Fibroblast of lung (primary cell): ENCODE measurements around the gene TUG1. TPM values are rescaled to one million over a fixed set of nuclear protein-coding genes. Genes with fewer than 3 reads are reported as not detected.

Experiments used
- DNase-seq, 2 donors: peaks; one replicate each; pipeline versions ENCODE4 v3.0.0 to v3.0.0-alpha.2; 2010; ENCODE audit warnings: low read depth in 2 of 2
- H2AFZ ChIP-seq: 2 replicates; pipeline ENCODE4 v1.5.1; 2012; ENCODE audit warnings: low read length, control low read depth, inconsistent platforms
- H3K27ac ChIP-seq: 2 replicates; pipeline ENCODE4 v1.5.1; 2011; ENCODE audit warnings: low read length, control low read depth; ENCODE audit not compliant: insufficient read depth
- H3K27me3 ChIP-seq: 2 replicates; pipeline ENCODE4 v1.5.1; 2011; ENCODE audit warnings: mild to moderate bottlenecking, low read length; ENCODE audit not compliant: control insufficient read depth, insufficient read depth
- H3K36me3 ChIP-seq: 2 replicates; pipeline ENCODE4 v1.5.1; 2011; ENCODE audit warnings: low read length; ENCODE audit not compliant: control insufficient read depth, insufficient read depth
- H3K4me1 ChIP-seq: 2 replicates; pipeline ENCODE4 v1.5.1; 2011; ENCODE audit warnings: low read length; ENCODE audit not compliant: control insufficient read depth, insufficient read depth; ENCODE audit errors: extremely low read depth
- H3K4me2 ChIP-seq: 2 replicates; pipeline ENCODE4 v1.5.1; 2011; ENCODE audit warnings: low read length, control low read depth; ENCODE audit not compliant: insufficient read depth; ENCODE audit errors: extremely low read depth
- H3K4me3 ChIP-seq, 4 experiments: fragments of 200-600 bp in 1 of 4; sonication (generic) in 1 of 4; replicated peaks in 1 of 4; 2 replicates each; pipeline ENCODE4 v1.5.1; 2011 to 2016; ENCODE audit warnings: low read length in 4 of 4, low read depth in 3 of 4, mild to moderate bottlenecking in 3 of 4, control low read depth in 2 of 4, inconsistent platforms in 1 of 4, mixed read lengths in 1 of 4; ENCODE audit not compliant: insufficient read depth in 1 of 4; ENCODE audit errors: control extremely low read depth in 1 of 4
- H3K79me2 ChIP-seq: 2 replicates; pipeline ENCODE4 v1.5.1; 2012; ENCODE audit warnings: mild to moderate bottlenecking, low read length, inconsistent platforms; ENCODE audit not compliant: control insufficient read depth, insufficient read depth
- H3K9ac ChIP-seq: 2 replicates; pipeline ENCODE4 v1.5.1; 2011; ENCODE audit warnings: mild to moderate bottlenecking, low read length, control low read depth; ENCODE audit not compliant: insufficient read depth
- H3K9me3 ChIP-seq: 2 replicates; pipeline ENCODE4 v1.5.1; 2012; ENCODE audit warnings: low read depth, low read length; ENCODE audit not compliant: control insufficient read depth, insufficient read depth
- H4K20me1 ChIP-seq: 2 replicates; pipeline ENCODE4 v1.5.1; 2011; ENCODE audit warnings: low read length; ENCODE audit not compliant: control insufficient read depth, insufficient read depth; ENCODE audit errors: extremely low read depth
- CTCF ChIP-seq, 2 donors: IDR thresholded peaks in 1 of 2; conservative IDR thresholded peaks in 1 of 2; 1 replicate in 1 of 2; 2 replicates in 1 of 2; pipeline ENCODE4 v1.5.1; 2011 to 2012; ENCODE audit warnings: low read length in 2 of 2, control low read depth in 1 of 2, inconsistent platforms in 1 of 2, low read depth in 1 of 2, mild to moderate bottlenecking in 1 of 2
- EZH2 ChIP-seq: IDR thresholded peaks from 2 replicates; pipeline ENCODE4 v1.5.1; 2012; ENCODE audit warnings: low read length, control low read depth, mild to moderate bottlenecking; ENCODE audit errors: missing control alignments
- polyA plus RNA-seq, 2 donors: library from polyadenylated mRNA; depleted of rRNA in 1 of 2; stranded (reverse) in 1 of 2; unstranded in 1 of 2; fragments of >200 nt; gene quantifications; 2 replicates each; pipeline ENCODE4 v1.2.1, GENCODE V29; 2011 to 2012; ENCODE audit warnings: missing spikeins in 1 of 2
- total RNA-seq: library from RNA; depleted of rRNA; stranded (reverse); fragments of >200 nt; gene quantifications from 2 replicates; pipeline ENCODE4 v1.2.1, GENCODE V29; 2014

The TUG1 gene
- total and polyA plus RNA-seq, 2 donors (not counting 1 experiment from before 2014, with no cell fraction given), result 39.5 to 114 TPM

- TF ChIP-seq EZH2 (no peak), CTCF (conservative IDR thresholded peaks at IDR 0.05 in 1 of 2, IDR thresholded peaks at IDR 0.05 in 1 of 2; ENCODE audit: low read depth in 1 of 2, low read length in 2 of 2) (no peak)
- Histone ChIP-seq H2AFZ (no peak overlapping the region), H3K4me2 (no peak overlapping the region), H3K4me1 (no peaks in the 10 kb centered on the region), H3K9me3 (no peaks in the 10 kb centered on the region), H3K36me3 (peaks cover 26% of the 10 kb centered on the region), H3K79me2 (no peaks in the 10 kb centered on the region), H3K9ac (no peak overlapping the region), H4K20me1 (no peaks in the 10 kb centered on the region), H3K27me3 (no peaks in the 10 kb centered on the region), H3K4me3 (no peak overlapping the region), H3K27ac (no peak overlapping the region)
- DNase-seq, result no peak
These were observed 21.8 kb upstream of the TUG1 start for GRCh38 chr22:30947173-30947815.

GRCh38 chr22:30947816-30948454, 21.1 kb upstream of the TUG1 start:
- Histone ChIP-seq H3K79me2 (no peaks in the 10 kb centered on the region), H3K9ac (no peak overlapping the region), H3K9me3 (no peaks in the 10 kb centered on the region), H3K4me1 (no peaks in the 10 kb centered on the region), H3K4me2 (no peak overlapping the region), H3K36me3 (peaks cover 24% of the 10 kb centered on the region), H2AFZ (no peak overlapping the region), H4K20me1 (no peaks in the 10 kb centered on the region), H3K27ac (no peak overlapping the region), H3K27me3 (no peaks in the 10 kb centered on the region), H3K4me3 (no peak overlapping the region)
- peak; percentile 36 to 79 for DNase-seq
- TF ChIP-seq CTCF (conservative IDR thresholded peaks at IDR 0.05 in 1 of 2, IDR thresholded peaks at IDR 0.05 in 1 of 2; ENCODE audit: low read depth in 1 of 2, low read length in 2 of 2) (peak; percentile 57 to 63), EZH2 (no peak)

- peak in 1 of 2 donors; percentile 19 for DNase-seq
- TF ChIP-seq CTCF (conservative IDR thresholded peaks at IDR 0.05 in 1 of 2, IDR thresholded peaks at IDR 0.05 in 1 of 2; ENCODE audit: low read depth in 1 of 2, low read length in 2 of 2) (no peak), EZH2 (no peak)
- Histone ChIP-seq H3K79me2 (no peaks in the 10 kb centered on the region), H3K4me3 (no peak overlapping the region), H3K27ac (no peak overlapping the region), H4K20me1 (no peaks in the 10 kb centered on the region), H3K4me1 (no peaks in the 10 kb centered on the region), H3K9ac (no peak overlapping the region), H3K4me2 (no peak overlapping the region), H3K9me3 (no peaks in the 10 kb centered on the region), H3K27me3 (no peaks in the 10 kb centered on the region), H2AFZ (no peak overlapping the region), H3K36me3 (peaks cover 24% of the 10 kb centered on the region)
These were observed 20.1 kb upstream of the TUG1 start for GRCh38 chr22:30948930-30949342.
